Thymus (tissue), 14 donors: Measurements from ENCODE around the gene RAI14. TPM values are rescaled to one million over a fixed set of nuclear protein-coding genes. Genes with fewer than 3 reads are reported as not detected.
A peak's percentile ranks its signal among the peaks of the same experiment; 100 is the strongest.

Experiments
- DNase-seq, 9 donors: peaks; one replicate each; pipeline ENCODE4 v3.0.0-alpha.2; 2013; ENCODE audit warnings: low spot score in 9 of 9, low read depth in 6 of 9, missing footprints in 1 of 9
- H3K27ac ChIP-seq, 2 donors: one replicate each; pipeline ENCODE4 v1.5.1; 2013; ENCODE audit warnings: control low read depth in 1 of 2, low read depth in 1 of 2, low read length in 1 of 2, mild to moderate bottlenecking in 1 of 2, moderate library complexity in 1 of 2
- H3K27me3 ChIP-seq, 2 donors: one replicate each; pipeline ENCODE4 v1.5.1; 2013; ENCODE audit warnings: low read length in 1 of 2; ENCODE audit not compliant: control insufficient read depth in 2 of 2, insufficient read depth in 1 of 2
- H3K36me3 ChIP-seq, 2 donors: one replicate each; pipeline ENCODE4 v1.5.1; 2013; ENCODE audit warnings: low read length in 1 of 2, mild to moderate bottlenecking in 1 of 2, moderate library complexity in 1 of 2; ENCODE audit not compliant: control insufficient read depth in 2 of 2, insufficient read depth in 2 of 2
- H3K4me1 ChIP-seq, 2 donors: one replicate each; pipeline ENCODE4 v1.5.1; 2013; ENCODE audit warnings: low read length in 2 of 2; ENCODE audit not compliant: control insufficient read depth in 2 of 2, insufficient read depth in 2 of 2
- H3K4me3 ChIP-seq, 2 donors: one replicate each; pipeline ENCODE4 v1.5.1; 2013; ENCODE audit warnings: low read length in 2 of 2, control low read depth in 1 of 2, mild to moderate bottlenecking in 1 of 2
- H3K9me3 ChIP-seq, 2 donors: one replicate each; pipeline ENCODE4 v1.5.1; 2013; ENCODE audit warnings: low read length in 1 of 2, mild to moderate bottlenecking in 1 of 2; ENCODE audit not compliant: control insufficient read depth in 2 of 2, insufficient read depth in 1 of 2
- WGBS: extraction: QIAGEN DNeasy Blood & Tissue Kit; methylation state at CpG from one replicate; pipeline ENCODE4 v1.1.7; 2013; 5-methylcytosine and 5-hydroxymethylcytosine counted together
- long read RNA-seq, 10 donors: transcript quantifications; one replicate each; lab custom pipeline, GENCODE V29; 2026
- polyA plus RNA-seq: library from polyadenylated mRNA; stranded (reverse); fragments of 200-250 nt; gene quantifications from one replicate; pipeline ENCODE4 v1.2.3, GENCODE V29; 2013
- total RNA-seq: library from RNA; stranded (reverse); fragments of 120-200 nt; gene quantifications from one replicate; pipeline ENCODE4 v1.2.4, GENCODE V29; 2013
- donor health status: healthy.

The RAI14 gene
- total RNA-seq, result 10.4 TPM
- polyA plus RNA-seq, result 6.0 TPM
- long read RNA-seq, donor 1, partial matches to known transcripts, result 0 of 1 reads
- long read RNA-seq, donor 1, other reads (novel, unspliced or antisense), result 0 of 1 reads
- long read RNA-seq, donor 2, result 0 reads
- long read RNA-seq, donor 3, partial matches to known transcripts, result 0 of 2 reads
- long read RNA-seq, donor 3, other reads (novel, unspliced or antisense), result 0 of 2 reads
- long read RNA-seq, donor 4, full-length matches to known transcripts, result 1 of 1 reads
- long read RNA-seq, donor 4, partial matches to known transcripts, result 0 of 1 reads
- long read RNA-seq, donor 4, other reads (novel, unspliced or antisense), result 0 of 1 reads
- long read RNA-seq, donor 5, result 0 reads
- long read RNA-seq, donor 6, partial matches to known transcripts, result 0 of 3 reads
- long read RNA-seq, donor 6, other reads (novel, unspliced or antisense), result 0 of 3 reads
- long read RNA-seq, donor 7, partial matches to known transcripts, result 0 of 1 reads
- long read RNA-seq, donor 7, other reads (novel, unspliced or antisense), result 0 of 1 reads
- long read RNA-seq, donor 8, partial matches to known transcripts, result 0 of 1 reads
- long read RNA-seq, donor 8, other reads (novel, unspliced or antisense), result 0 of 1 reads
- long read RNA-seq, donor 9, result 0 reads
- long read RNA-seq, donor 10, result 0 reads

DNA sequence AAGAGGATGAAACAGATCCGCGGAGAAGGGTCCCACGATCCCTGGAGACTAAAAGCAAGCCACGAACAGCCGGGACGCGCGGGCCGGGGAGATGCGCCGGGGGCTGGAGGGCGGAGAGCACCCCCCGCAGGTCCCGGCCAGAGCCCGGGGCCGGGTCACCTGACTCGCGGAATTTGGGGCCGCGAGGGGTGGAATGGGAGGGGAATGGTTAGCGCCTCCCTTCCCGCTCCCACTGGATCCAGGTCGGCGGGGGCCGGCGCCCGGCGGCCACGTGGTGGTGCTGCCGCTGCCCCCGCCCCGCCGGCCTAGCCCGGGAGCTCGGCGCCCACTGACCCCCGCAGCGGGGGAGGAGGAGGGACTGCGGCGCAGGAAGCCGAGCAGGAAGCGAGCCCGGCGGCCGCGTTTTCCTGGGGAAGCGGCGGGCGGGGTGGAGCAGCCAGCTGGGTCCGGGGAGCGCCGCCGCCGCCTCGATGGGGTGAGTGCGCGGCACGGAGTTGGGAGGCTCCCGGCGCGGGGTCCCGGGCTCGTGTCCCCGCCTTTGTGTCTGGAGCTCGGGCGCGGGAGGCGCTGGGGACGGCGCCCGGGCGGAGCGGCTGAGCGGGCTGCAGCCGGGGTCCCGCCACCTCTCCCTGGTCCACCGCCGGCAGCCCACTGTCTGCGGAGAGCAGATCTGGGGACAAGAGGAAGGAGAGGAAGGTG lies at the start of gene RAI14:
RAI14 (plus strand) TSS at position 328 of the 699 bp plus-strand sequence. CDS start 30,592 bp downstream, outside the sequence.
- peaks cover 9 to 11% of the 10 kb centered on the region in 2 donors for H3K4me1 ChIP-seq
- peak within 1 kb of the TSS; percentile 44 to 59 for H3K4me3 ChIP-seq
- under 1% methylated on average over 78 of the region's 79 CpGs for WGBS
- peak within 1 kb of the TSS; percentile 71 to 72 for H3K27ac ChIP-seq
- H3K36me3 ChIP-seq, result no peaks in the 10 kb centered on the region
- H3K9me3 ChIP-seq, result no peaks in the 10 kb centered on the region
- peaks cover 13 to 48% of the 10 kb centered on the region in 2 donors for H3K27me3 ChIP-seq
- DNase-seq, result peak in 3 of 9 donors; percentile 8 to 24 (median 21)

DNA sequence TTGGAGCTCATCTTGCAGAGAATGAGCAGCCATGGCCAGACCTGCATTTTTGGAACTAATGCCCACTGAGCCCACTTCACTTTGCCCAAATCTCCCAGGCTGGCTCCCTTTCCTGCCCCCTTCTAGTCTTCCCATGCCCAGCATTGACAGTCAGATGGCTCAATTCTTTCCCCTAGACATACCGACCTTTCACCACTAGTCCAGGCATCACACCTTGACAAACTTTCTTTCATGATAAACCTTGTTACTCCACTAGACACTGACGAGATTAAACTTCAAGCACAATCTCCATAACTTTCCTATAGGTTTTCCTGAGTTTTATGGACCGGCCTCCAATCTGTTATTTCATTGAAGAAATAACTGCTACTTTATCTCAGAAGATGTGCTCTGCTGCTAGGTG lies 47.8 kb upstream of the RAI14 start:
- WGBS, result 78% methylated on average over 3 of the region's 3 CpGs
- Histone ChIP-seq H3K27me3 (no peaks in the 10 kb centered on the region), H3K4me1 (no peaks in the 10 kb centered on the region), H3K9me3 (no peaks in the 10 kb centered on the region), H3K27ac (peak overlapping the region in 1 of 2 donors; percentile 66), H3K36me3 (no peaks in the 10 kb centered on the region), H3K4me3 (no peak overlapping the region)
- no peak for DNase-seq

DNA sequence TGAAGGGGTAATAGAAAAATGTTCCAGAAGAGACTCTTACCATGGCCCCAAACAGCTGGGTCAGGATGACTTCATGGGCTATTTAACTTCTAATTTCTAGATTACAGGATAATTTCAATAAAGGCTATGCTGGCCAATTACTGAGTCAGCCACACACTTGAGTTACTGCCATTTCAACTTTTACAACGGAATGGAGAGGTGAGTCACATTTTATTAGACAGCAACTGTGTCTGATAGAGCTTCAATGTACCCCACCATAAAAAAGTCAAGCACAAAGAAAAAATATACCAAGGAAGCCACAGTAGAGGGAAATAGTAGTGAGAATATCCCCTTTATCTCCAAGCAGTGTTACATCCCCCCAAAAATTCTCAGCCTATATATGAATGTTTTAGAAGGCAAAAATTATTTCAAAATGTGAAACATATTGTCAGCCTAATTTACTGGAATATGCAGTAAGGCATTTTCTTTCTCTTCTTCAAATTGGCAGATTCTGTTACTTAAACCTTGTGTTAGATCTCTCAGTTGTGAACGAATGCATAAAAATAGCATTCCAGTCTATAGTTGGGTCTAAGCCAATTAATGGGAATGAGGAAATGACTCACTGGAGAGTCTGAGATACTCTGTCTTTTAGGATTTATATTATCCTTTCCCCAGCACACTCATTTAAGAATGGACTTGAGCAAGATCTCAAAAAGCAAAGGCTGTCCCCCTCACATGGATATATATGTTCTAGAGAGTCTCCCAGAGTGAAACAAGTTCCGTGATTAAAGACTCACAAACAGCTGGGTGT lies 47.1 kb upstream of the RAI14 start:
- WGBS, result 66% methylated on average over 3 of the region's 3 CpGs
- H3K4me1 ChIP-seq, result no peaks in the 10 kb centered on the region
- H3K9me3 ChIP-seq, result no peaks in the 10 kb centered on the region
- no peaks in the 10 kb centered on the region for H3K27me3 ChIP-seq
- H3K36me3 ChIP-seq, result no peaks in the 10 kb centered on the region
- peak overlapping the region in 1 of 2 donors; percentile 66 for H3K27ac ChIP-seq
- no peak for DNase-seq
- H3K4me3 ChIP-seq, result no peak overlapping the region

GRCh38 chr5:34609951-34610441 lies 46.1 kb upstream of the RAI14 start:
- H3K4me3 ChIP-seq, result no peak overlapping the region
- DNase-seq, result no peak
- no peaks in the 10 kb centered on the region for H3K4me1 ChIP-seq
- no peaks in the 10 kb centered on the region for H3K27me3 ChIP-seq
- no peak overlapping the region for H3K27ac ChIP-seq
- no peaks in the 10 kb centered on the region for H3K9me3 ChIP-seq
- no peaks in the 10 kb centered on the region for H3K36me3 ChIP-seq
- WGBS, result 96% methylated on average over 6 of the region's 6 CpGs

DNA sequence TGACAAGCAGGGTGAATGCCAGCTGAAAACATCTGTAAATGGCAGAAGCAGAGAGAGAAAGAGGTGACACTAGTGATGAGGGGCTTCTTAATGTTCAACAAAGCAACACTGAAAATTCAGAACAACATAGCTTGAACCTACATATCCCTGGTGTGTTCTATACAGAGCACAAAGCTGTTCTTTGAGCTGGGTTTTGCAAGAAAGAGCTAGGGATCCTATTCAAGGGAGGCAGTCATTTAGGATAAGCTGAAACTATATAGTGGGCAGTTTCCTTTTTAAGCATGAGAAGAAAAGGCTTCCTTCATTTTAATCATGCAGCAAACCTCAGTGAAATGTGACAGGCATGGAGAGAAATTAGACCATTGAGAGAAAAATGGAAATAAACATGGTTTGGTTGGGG lies 45.6 kb upstream of the RAI14 start:
- Histone ChIP-seq H3K27ac (no peak overlapping the region), H3K27me3 (no peaks in the 10 kb centered on the region), H3K36me3 (no peaks in the 10 kb centered on the region), H3K4me3 (no peak overlapping the region), H3K9me3 (no peaks in the 10 kb centered on the region), H3K4me1 (no peaks in the 10 kb centered on the region)
- no peak for DNase-seq

- H3K4me1 ChIP-seq, result no peaks in the 10 kb centered on the region
- H3K9me3 ChIP-seq, result no peaks in the 10 kb centered on the region
- no peak overlapping the region for H3K27ac ChIP-seq
- no peaks in the 10 kb centered on the region for H3K27me3 ChIP-seq
- DNase-seq, result no peak
- H3K4me3 ChIP-seq, result no peak overlapping the region
- no peaks in the 10 kb centered on the region for H3K36me3 ChIP-seq
- 98% methylated on average over 9 of the region's 9 CpGs for WGBS
Observed at GRCh38 chr5:34611464-34612415, 44.4 kb upstream of the RAI14 start.

- H3K27ac ChIP-seq, result no peak overlapping the region
Observed at GRCh38 chr5:34616651-34617050, 39.5 kb upstream of the RAI14 start.

More at GRCh38 chr5:34616651-34617050, 39.5 kb upstream of the RAI14 start:
- Histone ChIP-seq H3K36me3 (no peaks in the 10 kb centered on the region), H3K4me1 (no peaks in the 10 kb centered on the region), H3K27me3 (no peaks in the 10 kb centered on the region), H3K4me3 (no peak overlapping the region), H3K9me3 (no peaks in the 10 kb centered on the region)
- no peak for DNase-seq
- 96% methylated on average over 1 of the region's 1 CpG for WGBS
